COLO829 (cell line): ENCODE results near the gene MORC3.
A peak's percentile ranks its signal among the peaks of the same experiment; 100 is the strongest.
"Not testable (repeated sequence)": the region's sequence is repeated elsewhere in the genome, so short reads cannot be mapped to it uniquely, and the experiment has no call there.

Experiments
- DNase-seq: peaks from one replicate; pipeline ENCODE4 v3.0.0; 2012; ENCODE audit warnings: low spot score

The MORC3 gene

DNA sequence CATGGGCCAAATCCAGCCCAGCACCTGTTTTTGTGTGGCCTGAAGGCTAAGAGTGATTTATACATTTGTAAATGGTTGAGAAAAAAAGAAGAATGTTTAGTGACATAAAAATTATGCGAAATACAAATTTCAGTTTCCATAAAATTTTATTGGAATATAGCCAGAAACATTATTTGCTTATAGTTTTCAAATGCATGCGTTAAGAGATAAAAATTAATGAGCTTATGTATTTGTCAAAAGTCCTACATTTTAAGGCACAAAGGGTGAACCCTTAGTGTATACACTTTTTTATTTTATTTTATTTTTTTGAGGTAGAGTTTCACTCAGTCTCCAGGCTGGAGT is 2.1 kb downstream of the MORC3 start:
- DNase-seq, result no peak

GRCh38 chr21:36323032-36323431 is 3.0 kb downstream of the MORC3 start:
- no peak for DNase-seq

- no peak for DNase-seq
Measured at GRCh38 chr21:36325373-36326010, 5.5 kb downstream of the MORC3 start.

GRCh38 chr21:36330904-36331303 is 10.9 kb downstream of the MORC3 start:
- peak; percentile 58 for DNase-seq

GRCh38 chr21:36337099-36337509 is 17.1 kb downstream of the MORC3 start:
- no peak for DNase-seq

GRCh38 chr21:36338975-36339374 is 19.0 kb downstream of the MORC3 start:
- no peak for DNase-seq

DNA sequence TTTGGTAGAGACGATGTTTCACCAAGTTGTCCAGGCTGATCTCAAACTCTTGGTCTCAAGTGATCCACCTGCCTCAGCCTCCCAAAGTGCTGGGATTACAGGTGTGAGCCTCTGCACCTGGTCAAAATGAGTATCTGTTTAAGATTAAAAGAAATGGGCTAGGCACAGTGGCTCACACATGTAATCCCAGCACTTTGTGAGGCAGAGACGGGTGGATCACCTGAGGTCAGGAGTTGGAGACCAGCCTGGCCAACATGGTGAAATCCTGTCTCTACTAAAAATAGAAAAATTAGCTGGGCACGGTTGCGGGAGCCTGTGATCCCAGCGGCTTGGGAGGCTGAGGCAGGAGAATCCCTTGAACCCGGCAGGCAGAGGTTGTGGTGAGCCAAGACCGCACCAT is 22.6 kb downstream of the MORC3 start:
- not testable (repeated sequence) for DNase-seq

- DNase-seq, result no peak
Measured at GRCh38 chr21:36344931-36345330, 24.9 kb downstream of the MORC3 start.

GRCh38 chr21:36347278-36347961 is 27.4 kb downstream of the MORC3 start:
- no peak for DNase-seq

- no peak for DNase-seq
Measured at GRCh38 chr21:36347962-36348328, 27.9 kb downstream of the MORC3 start.

GRCh38 chr21:36349315-36349714 is 29.3 kb downstream of the MORC3 start:
- no peak for DNase-seq

- no peak for DNase-seq
Measured at GRCh38 chr21:36350282-36350910, 30.4 kb downstream of the MORC3 start.

- DNase-seq, result peak; percentile 34
Measured at GRCh38 chr21:36354918-36355680, 35.1 kb downstream of the MORC3 start.

DNA sequence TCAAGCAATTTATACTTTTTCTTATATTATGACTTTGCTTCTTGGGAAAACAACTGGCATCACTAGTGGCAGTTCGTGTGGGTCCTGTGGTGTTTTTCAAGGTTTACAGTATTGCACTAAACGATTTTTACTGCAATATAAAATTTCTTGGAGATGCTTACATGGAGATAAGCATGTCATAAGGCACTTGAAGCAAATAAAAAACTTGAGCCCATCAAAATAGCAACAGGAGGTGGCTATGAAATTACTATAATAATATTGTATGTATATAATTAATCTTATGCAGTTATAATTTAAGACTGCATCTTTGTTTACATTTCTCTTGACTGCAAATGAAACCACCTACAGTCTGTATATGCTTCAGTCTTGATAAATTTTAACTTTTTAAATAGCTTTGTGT is 35.9 kb downstream of the MORC3 start:
- no peak for DNase-seq

- DNase-seq, result no peak
Measured at GRCh38 chr21:36359185-36359584, 39.2 kb downstream of the MORC3 start.

- DNase-seq, result no peak
Measured at GRCh38 chr21:36369064-36369685, 49.2 kb downstream of the MORC3 start.

DNA sequence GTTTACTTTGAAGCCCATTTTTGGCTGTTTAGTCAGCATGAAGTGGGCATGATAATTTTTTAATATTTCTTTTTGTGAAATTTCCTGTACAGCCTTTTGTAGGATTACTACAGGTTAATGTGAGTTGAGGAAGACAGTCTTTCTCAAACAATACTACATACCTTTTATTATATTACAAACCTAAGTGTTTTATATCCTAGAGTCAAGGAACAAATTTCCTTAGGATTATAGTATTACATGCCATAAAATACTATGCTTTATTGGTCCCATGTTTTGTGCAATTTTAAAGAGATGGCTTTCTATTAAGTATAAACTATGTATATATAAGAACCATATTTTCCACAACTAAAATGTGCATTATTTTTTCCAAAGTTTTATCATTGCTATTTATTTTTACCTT is 56.0 kb downstream of the MORC3 start:
- no peak for DNase-seq

GRCh38 chr21:36377391-36377842 is 57.4 kb downstream of the MORC3 start:
- DNase-seq, result peak; percentile 72

GRCh38 chr21:36379251-36379650 is 59.3 kb downstream of the MORC3 start:
- DNase-seq, result no peak

DNA sequence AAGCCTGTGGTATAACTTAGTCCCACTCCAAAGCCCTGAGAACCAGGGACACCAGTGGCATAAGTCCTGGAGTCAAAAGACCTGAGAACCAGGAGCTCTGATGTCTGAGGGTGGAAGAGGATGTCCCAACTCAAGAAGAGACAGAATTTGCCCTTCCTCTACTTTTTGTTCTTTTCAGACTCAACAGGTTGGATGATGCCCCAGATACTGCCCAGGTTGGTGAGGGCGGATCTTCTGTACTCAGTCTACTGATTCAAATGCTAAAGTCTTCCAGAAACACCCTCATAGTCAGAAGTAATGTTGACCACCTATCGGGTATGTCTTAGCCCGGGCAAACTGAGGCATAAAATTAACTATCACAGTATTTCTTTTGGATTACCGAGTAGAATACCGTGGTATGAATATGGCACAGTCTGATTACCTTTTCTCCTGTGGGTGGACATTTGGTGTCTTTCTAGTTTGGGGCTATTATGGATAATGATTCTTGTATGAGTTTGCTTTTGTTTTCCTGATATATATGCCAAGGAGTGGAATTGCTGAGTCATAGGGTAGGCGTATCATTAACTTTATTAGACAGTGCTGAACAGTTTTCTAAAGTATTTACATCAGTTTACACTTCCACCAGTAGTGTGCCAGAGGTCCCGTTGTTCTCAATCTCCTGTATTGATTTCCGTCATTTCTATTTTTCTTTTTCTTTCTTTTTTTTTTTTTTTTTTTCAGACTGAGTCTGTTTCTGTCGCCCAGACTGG is 62.0 kb downstream of the MORC3 start:
- DNase-seq, result no peak

DNA sequence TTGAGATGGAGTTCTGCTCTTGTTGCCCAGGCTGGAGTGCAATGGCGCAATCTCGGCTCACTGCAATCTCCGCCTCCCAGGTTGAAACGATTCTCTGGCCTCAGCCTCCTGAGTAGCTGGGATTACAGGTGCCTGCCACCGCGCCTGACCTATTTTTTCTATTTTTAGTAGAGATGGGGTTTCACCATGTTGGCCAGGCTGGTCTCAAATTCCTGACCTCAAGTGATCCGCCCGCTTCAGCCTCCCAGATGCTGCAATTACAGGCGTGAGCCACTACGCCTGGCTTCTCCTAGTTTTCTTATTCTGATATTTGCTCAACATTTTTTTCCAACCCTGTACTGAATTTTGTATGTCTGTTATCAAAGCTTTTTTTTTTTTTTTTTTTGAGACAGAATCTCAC is 62.7 kb downstream of the MORC3 start:
- not testable (repeated sequence) for DNase-seq

DNA sequence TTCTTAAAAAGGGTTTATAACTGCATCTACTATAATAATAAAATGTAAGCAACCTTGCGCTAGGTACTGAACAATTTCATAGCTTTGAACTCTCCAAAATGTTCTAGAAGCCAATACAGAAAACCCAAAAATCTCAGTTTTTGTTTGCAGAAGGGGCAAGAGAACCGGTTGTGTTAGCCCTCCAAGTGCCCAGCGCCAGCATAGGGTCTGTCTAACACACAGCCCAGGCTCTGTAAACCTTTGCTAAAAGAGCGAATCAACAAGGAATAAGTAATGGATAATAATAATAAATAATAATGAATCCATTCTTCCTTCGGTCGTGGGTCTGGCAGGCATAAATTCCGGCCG is 64.9 kb downstream of the MORC3 start:
- no peak for DNase-seq
